Loucy (cell line): ENCODE measurements around the gene LTV1.

Experiments
- H2AFZ ChIP-seq: fragments of 200-600 bp; sonication (generic); 2 replicates; pipeline ENCODE4 v1.6.0; 2016; ENCODE audit warnings: antibody characterized with exemption, mild to moderate bottlenecking, low read length, moderate library complexity
- H3F3A ChIP-seq: fragments of 200-600 bp; 2 replicates; pipeline ENCODE4 v1.6.0; 2016; ENCODE audit warnings: antibody characterized with exemption, low read depth, mild to moderate bottlenecking
- H3K27me3 ChIP-seq: fragments of 200-600 bp; sonication (generic); 2 replicates; pipeline ENCODE4 v1.6.1; 2014; ENCODE audit warnings: low read length, mild to moderate bottlenecking; ENCODE audit not compliant: insufficient read depth, poor library complexity, severe bottlenecking
- H3K36me3 ChIP-seq: fragments of 200-600 bp; sonication (generic); 2 replicates; pipeline ENCODE4 v1.6.1; 2016; ENCODE audit warnings: low read length; ENCODE audit not compliant: insufficient read depth
- H3K4me1 ChIP-seq: fragments of 200-600 bp; sonication (generic); 2 replicates; pipeline ENCODE4 v1.5.1; 2014; ENCODE audit warnings: low read length, mild to moderate bottlenecking; ENCODE audit not compliant: insufficient read depth, poor library complexity, severe bottlenecking
- H3K4me2 ChIP-seq: fragments of 200-600 bp; sonication (generic); 2 replicates; pipeline ENCODE4 v1.6.0; 2014; ENCODE audit warnings: antibody characterized with exemption, low read length, low read depth, mild to moderate bottlenecking; ENCODE audit not compliant: poor library complexity, severe bottlenecking
- H3K4me3 ChIP-seq: fragments of 200-600 bp; sonication (generic); 2 replicates; pipeline ENCODE4 v1.5.1; 2014; ENCODE audit warnings: low read length, mild to moderate bottlenecking, mixed read lengths; ENCODE audit not compliant: poor library complexity, severe bottlenecking
- H3K79me2 ChIP-seq: fragments of 200-600 bp; sonication (generic); 2 replicates; pipeline ENCODE4 v1.6.1; 2014; ENCODE audit warnings: low read length; ENCODE audit not compliant: insufficient read depth
- H3K9ac ChIP-seq: fragments of 200-600 bp; sonication (generic); 2 replicates; pipeline ENCODE4 v1.6.0; 2014; ENCODE audit warnings: mild to moderate bottlenecking, low read depth, low read length, moderate library complexity; ENCODE audit not compliant: poor library complexity, severe bottlenecking
- H3K9me2 ChIP-seq: fragments of 200-600 bp; sonication (generic); replicated peaks from 2 replicates; pipeline ENCODE4 v1.6.1; 2016; ENCODE audit warnings: low read depth, low read length, mixed read lengths
- H3K9me3 ChIP-seq: fragments of 200-600 bp; sonication (generic); 2 replicates; pipeline ENCODE4 v1.6.1; 2014; ENCODE audit warnings: mild to moderate bottlenecking, antibody characterized with exemption, low read length, low read depth; ENCODE audit not compliant: insufficient read depth
- H4K20me1 ChIP-seq: fragments of 200-600 bp; sonication (generic); 2 replicates; pipeline ENCODE4 v1.6.0; 2014; ENCODE audit warnings: antibody characterized with exemption, low read length, mild to moderate bottlenecking; ENCODE audit not compliant: insufficient read depth, poor library complexity, severe bottlenecking
- CTCF ChIP-seq: fragments of 200-600 bp; sonication (generic); conservative IDR thresholded peaks from 2 replicates; pipeline ENCODE4 v1.5.1; 2014; ENCODE audit warnings: mild to moderate bottlenecking, antibody characterized with exemption, low read length
- EZH2phosphoT487 ChIP-seq: fragments of 200-600 bp; IDR thresholded peaks from 2 replicates; pipeline ENCODE4 v1.6.1; 2018; ENCODE audit warnings: antibody characterized with exemption, mild to moderate bottlenecking, moderate library complexity, borderline replicate concordance

The LTV1 gene

GRCh38 chr6:143882401-143882930 lies 39.3 kb downstream of the LTV1 start:
- TF ChIP-seq CTCF = no peak
- TF ChIP-seq EZH2phosphoT487 = no peak
- Histone ChIP-seq H3K4me1 (peaks cover 9% of the 10 kb centered on the region), H2AFZ (peak overlapping the region; percentile 87), H4K20me1 (no peaks in the 10 kb centered on the region), H3F3A (no peaks in the 10 kb centered on the region), H3K79me2 (no peaks in the 10 kb centered on the region), H3K9ac (no peak overlapping the region), H3K4me3 (no peak overlapping the region), H3K36me3 (no peaks in the 10 kb centered on the region), H3K9me3 (no peaks in the 10 kb centered on the region), H3K9me2 (no peaks in the 10 kb centered on the region), H3K27me3 (no peaks in the 10 kb centered on the region), H3K4me2 (peak overlapping the region; percentile 37)

- peaks cover 9% of the 10 kb centered on the region for H3K4me1 ChIP-seq
- no peak overlapping the region for H3K4me3 ChIP-seq
- H3K36me3 ChIP-seq = no peaks in the 10 kb centered on the region
- TF ChIP-seq CTCF = no peak
- TF ChIP-seq EZH2phosphoT487 = no peak
- H3K79me2 ChIP-seq = no peaks in the 10 kb centered on the region
- no peak overlapping the region for H3K9ac ChIP-seq
- no peak overlapping the region for H2AFZ ChIP-seq
- H3K9me2 ChIP-seq = no peaks in the 10 kb centered on the region
- H4K20me1 ChIP-seq = no peaks in the 10 kb centered on the region
- H3K27me3 ChIP-seq = no peaks in the 10 kb centered on the region
- H3K9me3 ChIP-seq = no peaks in the 10 kb centered on the region
- H3F3A ChIP-seq = no peaks in the 10 kb centered on the region
- no peak overlapping the region for H3K4me2 ChIP-seq
Measured at GRCh38 chr6:143884216-143884900, 41.2 kb downstream of the LTV1 start.

GRCh38 chr6:143885116-143885515 lies 42.0 kb downstream of the LTV1 start:
- Histone ChIP-seq H3K36me3 (no peaks in the 10 kb centered on the region), H3F3A (no peaks in the 10 kb centered on the region), H2AFZ (no peak overlapping the region), H3K9me2 (no peaks in the 10 kb centered on the region), H3K4me2 (no peak overlapping the region), H3K4me3 (no peak overlapping the region), H4K20me1 (no peaks in the 10 kb centered on the region), H3K79me2 (no peaks in the 10 kb centered on the region), H3K9me3 (no peaks in the 10 kb centered on the region), H3K27me3 (no peaks in the 10 kb centered on the region), H3K9ac (no peak overlapping the region), H3K4me1 (peaks cover 9% of the 10 kb centered on the region)
- TF ChIP-seq CTCF (no peak), EZH2phosphoT487 (no peak)
